ENCODE data around the gene GULP1. TPM values are rescaled to one million over a fixed set of nuclear protein-coding genes. Genes with fewer than 3 reads are reported as not detected.

The GULP1 gene
- total RNA-seq, 4 donors from 2014 or later = 14.3 to 128 (median 95.7) TPM

- Histone ChIP-seq H3K9me3 (no peaks in the 10 kb centered on the region), H3K27me3 (no peaks in the 10 kb centered on the region), H3K27ac (no peak overlapping the region), H3K4me3 (no peak overlapping the region), H3K36me3 (no peaks in the 10 kb centered on the region), H3K4me1 (no peaks in the 10 kb centered on the region)
- TF ChIP-seq CTCF (IDR thresholded peaks at IDR 0.05) = no peak
- no peak for TF ChIP-seq POLR2A (IDR thresholded peaks at IDR 0.05)
- intact Hi-C loops (cut with DNase I; ENCODE audit: low total_unique reads) = no loop called here
- no peak for DNase-seq
These were observed 284.3 kb downstream of the GULP1 start for GRCh38 chr2:188576006-188576405.

- DNase-seq = no peak
- Histone ChIP-seq H3K9me3 (no peaks in the 10 kb centered on the region), H3K4me3 (no peak overlapping the region), H3K36me3 (no peaks in the 10 kb centered on the region), H3K27ac (peak overlapping the region in 1 of 2 donors; percentile 2), H3K4me1 (no peaks in the 10 kb centered on the region), H3K27me3 (no peaks in the 10 kb centered on the region)
- intact Hi-C loops (cut with DNase I; ENCODE audit: low total_unique reads) = no loop called here
- TF ChIP-seq CTCF (IDR thresholded peaks at IDR 0.05) (no peak), POLR2A (IDR thresholded peaks at IDR 0.05) (no peak)
These were observed 285.0 kb downstream of the GULP1 start for GRCh38 chr2:188576651-188577050.

GRCh38 chr2:188577231-188577630 is 285.6 kb downstream of the GULP1 start:
- H3K36me3 ChIP-seq = no peaks in the 10 kb centered on the region
- no peak overlapping the region for H3K4me3 ChIP-seq
- H3K9me3 ChIP-seq = no peaks in the 10 kb centered on the region
- intact Hi-C loops (cut with DNase I; ENCODE audit: low total_unique reads) = no loop called here
- DNase-seq = no peak
- TF ChIP-seq POLR2A (IDR thresholded peaks at IDR 0.05) = no peak
- no peak for TF ChIP-seq CTCF (IDR thresholded peaks at IDR 0.05)
- H3K27ac ChIP-seq = no peak overlapping the region
- H3K27me3 ChIP-seq = no peaks in the 10 kb centered on the region
- H3K4me1 ChIP-seq = no peaks in the 10 kb centered on the region

GRCh38 chr2:188580738-188581137 is 289.1 kb downstream of the GULP1 start:
- intact Hi-C loops (cut with DNase I; ENCODE audit: low total_unique reads) = no loop called here
- Histone ChIP-seq H3K9me3 (no peaks in the 10 kb centered on the region), H3K4me3 (no peak overlapping the region), H3K27me3 (no peaks in the 10 kb centered on the region), H3K4me1 (no peaks in the 10 kb centered on the region), H3K36me3 (no peaks in the 10 kb centered on the region), H3K27ac (no peak overlapping the region)
- no peak for TF ChIP-seq CTCF (IDR thresholded peaks at IDR 0.05)
- TF ChIP-seq POLR2A (IDR thresholded peaks at IDR 0.05) = no peak
- no peak for DNase-seq

GRCh38 chr2:188582211-188582610 is 290.5 kb downstream of the GULP1 start:
- no peaks in the 10 kb centered on the region for H3K9me3 ChIP-seq
- intact Hi-C loops (cut with DNase I; ENCODE audit: low total_unique reads) = no loop called here
- TF ChIP-seq CTCF (IDR thresholded peaks at IDR 0.05) (no peak), POLR2A (IDR thresholded peaks at IDR 0.05) (no peak)
- no peaks in the 10 kb centered on the region for H3K4me1 ChIP-seq
- no peaks in the 10 kb centered on the region for H3K27me3 ChIP-seq
- DNase-seq = no peak
- H3K4me3 ChIP-seq = no peak overlapping the region
- no peak overlapping the region for H3K27ac ChIP-seq
- no peaks in the 10 kb centered on the region for H3K36me3 ChIP-seq

Measured in uterus (tissue), 4 donors.